Type B pancreatic cell (in vitro differentiated cells): Measurements from ENCODE around the gene LZTR1. TPM values are rescaled to one million over a fixed set of nuclear protein-coding genes. Genes with fewer than 3 reads are reported as not detected.
"Not testable (repeated sequence)": the region's sequence is repeated elsewhere in the genome, so short reads cannot be mapped to it uniquely, and the experiment has no call there.

Experiments
- DNase-seq: peaks from one replicate; pipeline ENCODE4 v3.0.0; 2021; ENCODE audit warnings: mixed read lengths; ENCODE audit not compliant: unreplicated experiment; ENCODE audit errors: extremely low spot score
- H3K27ac Mint-ChIP-seq: 2 replicates; pipeline ENCODE4 v1.8.0; 2021; ENCODE audit warnings: mild to moderate bottlenecking, mixed read lengths
- H3K27me3 Mint-ChIP-seq: 2 replicates; pipeline ENCODE4 v1.8.0; 2021; ENCODE audit warnings: mixed read lengths
- H3K36me3 Mint-ChIP-seq: 2 replicates; pipeline ENCODE4 v1.8.0; 2021; ENCODE audit warnings: mixed read lengths
- H3K4me1 Mint-ChIP-seq: one replicate; pipeline ENCODE4 v1.8.0; 2021; ENCODE audit warnings: mixed read lengths; ENCODE audit not compliant: unreplicated experiment
- H3K4me3 Mint-ChIP-seq: 2 replicates; pipeline ENCODE4 v1.8.0; 2021; ENCODE audit warnings: mild to moderate bottlenecking, mixed read lengths
- H3K9me3 Mint-ChIP-seq: 2 replicates; pipeline ENCODE4 v1.8.0; 2021; ENCODE audit warnings: mixed read lengths
- CTCF ChIP-seq: fragments of 200-600 bp; sonication (generic); conservative IDR thresholded peaks from 2 replicates; pipeline ENCODE4 v1.5.0; 2021; ENCODE audit warnings: antibody characterized with exemption, mild to moderate bottlenecking
- long read RNA-seq: library from polyadenylated mRNA; unstranded; transcript quantifications from one replicate; pipeline ENCODE4 v2.0.0, GENCODE V29; 2020
- total RNA-seq: library from RNA; stranded (reverse); gene quantifications from 2 replicates; pipeline ENCODE4 v1.2.1, GENCODE V29; 2021; ENCODE audit warnings: low replicate concordance

The LZTR1 gene
- total RNA-seq = 60.3 and 102 TPM in 2 replicates
- long read RNA-seq, partial matches to known transcripts = 3 of 6 reads
- long read RNA-seq, other reads (novel, unspliced or antisense) = 3 of 6 reads

DNA sequence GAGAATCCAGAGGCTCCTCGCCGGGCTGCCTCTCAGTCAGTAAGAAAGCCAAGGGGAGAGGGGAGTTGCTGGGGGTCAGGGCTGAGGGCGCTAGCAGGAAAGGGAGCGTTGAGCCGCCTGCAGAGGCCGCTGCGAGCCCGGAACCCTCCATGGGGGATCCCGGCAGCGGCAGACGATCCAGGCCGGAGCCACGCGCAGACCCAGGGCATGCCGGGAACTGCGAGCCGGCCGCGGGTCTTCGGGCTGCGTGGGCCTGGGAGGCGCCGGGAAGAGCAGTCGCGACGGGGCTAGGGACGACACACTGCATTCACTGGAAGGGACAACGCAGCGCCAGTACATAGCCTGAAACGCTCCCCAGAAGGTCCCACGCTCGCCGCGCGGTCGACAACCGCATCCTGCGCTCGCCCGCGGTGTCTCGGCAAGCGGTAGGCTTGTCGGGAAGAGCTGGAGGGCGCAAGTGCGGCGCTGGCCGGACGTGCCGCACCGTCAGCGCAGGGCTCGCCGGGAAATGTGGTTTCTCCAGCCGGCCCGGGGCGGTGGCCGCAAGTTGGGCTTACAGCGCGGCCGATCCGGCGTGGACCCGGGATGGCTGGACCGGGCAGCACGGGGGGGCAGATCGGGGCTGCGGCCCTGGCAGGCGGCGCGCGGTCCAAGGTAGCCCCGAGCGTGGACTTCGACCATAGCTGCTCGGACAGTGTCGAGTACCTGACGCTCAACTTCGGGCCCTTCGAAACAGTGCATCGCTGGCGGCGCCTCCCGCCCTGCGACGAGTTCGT is at the start of gene LZTR1:
TSS of gene LZTR1 (plus strand) at position 511 of the 776 bp plus-strand sequence. CDS start at position 586, 75 bp downstream.
- Mint-ChIP-seq H3K27me3 (peaks cover 3% of the 10 kb centered on the region), H3K36me3 (peaks cover 10% of the 10 kb centered on the region), H3K9me3 (no peaks in the 10 kb centered on the region), H3K4me3 (peak within 1 kb of the TSS; percentile 99), H3K4me1 (peaks cover 18% of the 10 kb centered on the region), H3K27ac (peak within 1 kb of the TSS; percentile 82)
- TF ChIP-seq CTCF = peak; percentile 57
- peak; percentile 85 for DNase-seq

DNA sequence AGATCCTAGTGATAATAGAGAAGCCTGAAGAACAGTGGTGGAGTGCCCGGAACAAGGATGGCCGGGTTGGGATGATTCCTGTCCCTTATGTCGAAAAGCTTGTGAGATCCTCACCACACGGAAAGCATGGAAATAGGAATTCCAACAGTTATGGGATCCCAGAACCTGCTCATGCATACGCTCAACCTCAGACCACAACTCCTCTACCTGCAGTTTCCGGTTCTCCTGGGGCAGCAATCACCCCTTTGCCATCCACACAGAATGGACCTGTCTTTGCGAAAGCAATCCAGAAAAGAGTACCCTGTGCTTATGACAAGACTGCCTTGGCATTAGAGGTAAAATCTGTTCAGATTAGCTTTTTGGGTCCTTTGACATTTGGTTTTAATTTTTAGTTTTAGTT is 48.2 kb upstream of the LZTR1 start:
- H3K4me3 Mint-ChIP-seq = no peak overlapping the region
- no peaks in the 10 kb centered on the region for H3K27me3 Mint-ChIP-seq
- H3K4me1 Mint-ChIP-seq = peaks cover 22% of the 10 kb centered on the region
- H3K36me3 Mint-ChIP-seq = peaks cover 29% of the 10 kb centered on the region
- DNase-seq = no peak
- TF ChIP-seq CTCF = no peak
- no peaks in the 10 kb centered on the region for H3K9me3 Mint-ChIP-seq
- no peak overlapping the region for H3K27ac Mint-ChIP-seq

DNA sequence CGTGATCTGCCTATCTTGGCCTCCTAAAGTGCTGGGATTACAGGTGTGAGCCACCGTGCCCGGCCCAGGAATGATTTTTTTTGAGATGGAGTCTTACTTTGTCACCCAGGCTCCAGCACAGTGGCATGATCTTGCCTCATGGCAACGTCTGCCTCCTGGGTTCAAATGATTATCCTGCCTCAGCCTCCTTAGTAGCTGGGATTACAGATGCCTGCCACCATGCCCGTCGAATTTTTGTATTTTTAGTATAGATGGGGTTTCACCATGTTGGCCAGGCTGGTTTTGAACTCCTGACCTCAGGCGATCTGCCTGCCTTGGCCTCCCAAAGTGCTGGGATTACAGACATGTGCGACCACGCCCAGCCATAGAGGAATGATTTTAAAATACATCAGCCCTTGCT is 47.0 kb upstream of the LZTR1 start:
- H3K4me3 Mint-ChIP-seq, H3K9me3 Mint-ChIP-seq, DNase-seq, H3K27ac Mint-ChIP-seq, H3K27me3 Mint-ChIP-seq: not testable (repeated sequence)
- Mint-ChIP-seq H3K36me3 (peaks cover 25% of the 10 kb centered on the region), H3K4me1 (peaks cover 25% of the 10 kb centered on the region)

- H3K9me3 Mint-ChIP-seq, DNase-seq, H3K27me3 Mint-ChIP-seq, H3K4me3 Mint-ChIP-seq, H3K27ac Mint-ChIP-seq: not testable (repeated sequence)
- Mint-ChIP-seq H3K36me3 (peaks cover 25% of the 10 kb centered on the region), H3K4me1 (peaks cover 34% of the 10 kb centered on the region)
These were observed 46.1 kb upstream of the LZTR1 start for GRCh38 chr22:20935780-20936539.

GRCh38 chr22:20937031-20937793 is 44.9 kb upstream of the LZTR1 start:
- Mint-ChIP-seq H3K4me1 (peaks cover 33% of the 10 kb centered on the region), H3K4me3 (peak overlapping the region; percentile 15), H3K9me3 (no peaks in the 10 kb centered on the region), H3K27me3 (no peaks in the 10 kb centered on the region), H3K36me3 (peaks cover 28% of the 10 kb centered on the region), H3K27ac (peak overlapping the region; percentile 42)
- DNase-seq = no peak
- TF ChIP-seq CTCF = no peak

GRCh38 chr22:20937794-20938671 is 44.1 kb upstream of the LZTR1 start:
- no peak for DNase-seq
- no peak for TF ChIP-seq CTCF
- Mint-ChIP-seq H3K4me1 (peaks cover 30% of the 10 kb centered on the region), H3K27ac (no peak overlapping the region), H3K4me3 (no peak overlapping the region), H3K36me3 (peaks cover 29% of the 10 kb centered on the region), H3K9me3 (no peaks in the 10 kb centered on the region), H3K27me3 (no peaks in the 10 kb centered on the region)

DNA sequence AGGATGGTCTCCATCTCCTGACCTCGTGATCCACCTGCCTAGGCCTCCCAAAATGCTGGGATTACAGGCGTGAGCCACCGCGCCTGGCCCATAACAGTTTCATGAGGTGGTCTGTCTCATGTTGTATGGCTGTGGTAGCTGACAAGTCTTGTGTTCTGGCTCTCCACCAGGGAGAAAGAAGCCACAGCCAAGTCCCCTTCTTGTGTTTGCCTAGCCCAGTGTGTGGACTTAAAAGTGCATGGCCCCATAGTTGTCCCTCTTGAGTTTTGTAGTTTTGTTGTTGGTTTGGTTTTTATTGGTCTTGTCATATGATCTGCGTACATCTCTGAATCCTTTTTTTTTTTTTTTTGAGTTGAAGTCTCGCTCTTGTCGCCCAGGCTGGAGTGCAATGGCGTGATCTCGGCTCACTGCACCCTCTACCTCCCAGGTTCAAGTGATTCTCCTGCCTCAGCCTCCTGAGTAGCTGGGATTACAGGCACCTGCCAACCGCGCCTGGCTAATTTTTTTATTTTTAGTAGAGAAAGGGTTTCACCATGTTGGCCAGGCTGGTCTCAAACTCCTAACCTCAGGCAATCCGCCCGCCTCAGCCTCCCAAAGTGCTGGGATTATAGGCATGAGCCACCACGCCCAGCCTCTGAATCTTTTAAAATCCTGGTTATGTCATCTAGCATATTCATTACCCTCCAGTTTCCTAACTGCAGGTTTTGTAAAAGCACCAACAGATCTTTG is 42.5 kb upstream of the LZTR1 start:
- H3K27me3 Mint-ChIP-seq, H3K9me3 Mint-ChIP-seq, DNase-seq, H3K27ac Mint-ChIP-seq, H3K4me3 Mint-ChIP-seq: not testable (repeated sequence)
- H3K36me3 Mint-ChIP-seq = peaks cover 24% of the 10 kb centered on the region
- H3K4me1 Mint-ChIP-seq = peaks cover 30% of the 10 kb centered on the region
